ENCODE measurements around the gene TAAR2. TPM values are rescaled to one million over a fixed set of nuclear protein-coding genes. Genes with fewer than 3 reads are reported as not detected.

Gene TAAR2
- total and polyA plus RNA-seq, 2 of the 8 experiments (the other 6 are each of a cell fraction or from before 2014, with no cell fraction given), result not detected

- H2AFZ ChIP-seq (ENCODE audit: low read length), result no peak overlapping the region
- no peak overlapping the region for H2BK5ac ChIP-seq (ENCODE audit: low read depth, low read length)
- H3K27ac ChIP-seq (ENCODE audit: low read depth, low read length), result no peak overlapping the region
- no peak overlapping the region for H4K5ac ChIP-seq (ENCODE audit: insufficient read length, low read depth, low read length)
- FAIRE-seq (no peak), DNase-seq (ENCODE audit: low read depth in 1 of 2, low spot score in 2 of 2) (no peak)
- no peak overlapping the region for H3K4me3 ChIP-seq (ENCODE audit: extremely low read depth in 1 of 4, insufficient read depth in 2 of 4, low read depth in 3 of 4, low read length in 4 of 4)
- no peaks in the 10 kb centered on the region for H3K4me1 ChIP-seq (replicated peaks in 1 of 4; ENCODE audit: control insufficient read depth in 3 of 4, insufficient read depth in 4 of 4, low read length in 3 of 4)
- no peak overlapping the region for H2BK120ac ChIP-seq (replicated peaks; ENCODE audit: low read depth, low read length)
- TF ChIP-seq CTCF (IDR thresholded peaks at IDR 0.05; ENCODE audit: control extremely low read depth in 1 of 3, insufficient read depth in 1 of 3, low read depth in 1 of 3, low read length in 3 of 3) (no peak), RFX5 (IDR thresholded peaks at IDR 0.05; ENCODE audit: borderline replicate concordance, low read depth, low read length) (no peak), CREB1 (IDR thresholded peaks at IDR 0.05) (no peak), CEBPB (IDR thresholded peaks at IDR 0.05; ENCODE audit: low read depth, low read length) (no peak), SP4 (IDR thresholded peaks at IDR 0.05; ENCODE audit: low read length) (no peak), TAF7 (optimal IDR thresholded peaks at IDR 0.05; ENCODE audit: borderline replicate concordance, low read depth, low read length) (no peak), ASH2L (IDR thresholded peaks at IDR 0.05; ENCODE audit: low read length) (no peak), RNF2 (IDR thresholded peaks at IDR 0.05; ENCODE audit: borderline replicate concordance, low read depth, low read length, missing control alignments, poor library complexity, severe bottlenecking) (no peak), GABPA (IDR thresholded peaks at IDR 0.05; ENCODE audit: borderline replicate concordance, insufficient read depth, low read length) (no peak)
- H3K4ac ChIP-seq (replicated peaks; ENCODE audit: insufficient read length, low read depth, low read length), result no peak overlapping the region
- no peaks in the 10 kb centered on the region for H3K27me3 ChIP-seq (replicated peaks in 1 of 4; ENCODE audit: control insufficient read depth in 3 of 4, extremely low read depth in 1 of 4, insufficient read depth in 3 of 4, low read length in 3 of 4)
- H4K91ac ChIP-seq (replicated peaks; ENCODE audit: insufficient read length, low read length), result no peak overlapping the region
- no peak overlapping the region for H3K23ac ChIP-seq (ENCODE audit: insufficient read length)
- ChIA-PET POLR2A (ENCODE audit: partially characterized antibody) (no interaction called here), CTCF (ENCODE audit: partially characterized antibody) (interaction anchor here (0.9 to 1.5 kb wide), 3 partner anchors 12 to 95 kb away, joined by 3 to 10 read pairs (median 4); no protein-coding TSS in a partner anchor)
- H3K9ac ChIP-seq (replicated peaks in 1 of 4; ENCODE audit: extremely low read depth in 1 of 4, low read depth in 3 of 4, low read length in 3 of 4), result no peak overlapping the region
- H3K14ac ChIP-seq (ENCODE audit: insufficient read length), result no peak overlapping the region
- no peaks in the 10 kb centered on the region for H3K36me3 ChIP-seq (ENCODE audit: control insufficient read depth in 2 of 4, insufficient read depth in 4 of 4, low read length in 3 of 4)
- H4K20me1 ChIP-seq (replicated peaks in 1 of 2; ENCODE audit: control insufficient read depth in 1 of 2, insufficient read depth in 2 of 2, low read length in 2 of 2), result no peaks in the 10 kb centered on the region
- WGBS, 2 experiments (ENCODE audit: extremely low coverage in 1 of 2, insufficient coverage in 1 of 2, insufficient read length in 1 of 2, insufficient replicate concordance in 2 of 2, low coverage in 1 of 2, low lambda C conversion rate in 2 of 2, missing lambda C conversion rate in 1 of 2), result 93% methylated on average over 10 of the region's 10 CpGs; no CpG with 5 or more reads in 1 of the 2 experiments
- H3K9me3 ChIP-seq (ENCODE audit: insufficient read depth in 2 of 2, low read depth in 1 of 2, low read length in 1 of 2), result no peaks in the 10 kb centered on the region
- H3K18ac ChIP-seq (ENCODE audit: extremely low read depth, low read length), result no peak overlapping the region
- H2BK15ac ChIP-seq (ENCODE audit: low read length), result no peak overlapping the region
- H3K23me2 ChIP-seq (ENCODE audit: low read depth, low read length), result no peaks in the 10 kb centered on the region
- H3K79me1 ChIP-seq (ENCODE audit: low read depth, low read length), result no peaks in the 10 kb centered on the region
- no peak overlapping the region for H2BK12ac ChIP-seq (ENCODE audit: low read depth, low read length)
- no peaks in the 10 kb centered on the region for H3K79me2 ChIP-seq (ENCODE audit: control insufficient read depth in 1 of 2, insufficient read depth in 2 of 2, low read length in 2 of 2)
- no peak overlapping the region for H4K8ac ChIP-seq (ENCODE audit: extremely low read depth, insufficient read depth, low read length)
- H3K4me2 ChIP-seq (ENCODE audit: insufficient read depth in 1 of 2, low read depth in 2 of 2, low read length in 2 of 2), result no peak overlapping the region
- H3K56ac ChIP-seq (replicated peaks; ENCODE audit: insufficient read length, low read depth, low read length), result no peak overlapping the region
- H2BK20ac ChIP-seq (ENCODE audit: low read length), result no peak overlapping the region
- H2AK5ac ChIP-seq (ENCODE audit: low read depth, low read length), result no peak overlapping the region
Observed at GRCh38 chr6:132673376-132674094, 49.5 kb upstream of the TAAR2 start.
